Heart left ventricle (tissue), 13 donors: Measurements from ENCODE around the gene OLFML3.

Experiments used
- CTCF ChIP-seq, 12 donors: fragments of 200-600 bp; sonication (generic) in 4 of 12; IDR thresholded peaks; one replicate each; pipeline versions ENCODE4 v1.5.0 to v1.8.0; 2018 to 2022; ENCODE audit warnings: antibody characterized with exemption in 12 of 12, mild to moderate bottlenecking in 5 of 12
- POLR2A ChIP-seq, 2 donors: fragments of 450-650 bp; IDR thresholded peaks; one replicate each; pipeline ENCODE4 v1.6.1; 2017; ENCODE audit warnings: antibody characterized with exemption in 2 of 2, mild to moderate bottlenecking in 2 of 2, moderate library complexity in 2 of 2
- donor health status: ischemic (EF 13 %, LVEDD 7.1; RV severe dilation, severe dysfunction).
- donor health status: DM: no; HTN: yes; CAD: no.
- donor health status: DM: no; HTN: no; CAD: no.
- donor health status: ischemic (EF 25% LVEDD 6.9; RV normal size, moderate dysfunction).
- donor health status: ischemic (EF 25% LVEDD 5.7; RV mildly dilated, moderate dysfunction).
- donor health status: ischemic (EF 35%, LVEDD 5.7; RV mildly dilated, moderate dysfunction).
- donor health status: nonischemic (EF 11% LVEDD 7.7; RV severe dilation, severe dysfunction).
- donor health status: DM: yes; HTN: yes; CAD: no.
- donor health status: PGD.
- donor health status: ischemic (EF 29% LVEDD 5.4; RV normal size, mild dysfunction).
- donor health status: nonischemic (EF 23%, LVEDD 6.1; RV moderate dilation, normal function).

DNA sequence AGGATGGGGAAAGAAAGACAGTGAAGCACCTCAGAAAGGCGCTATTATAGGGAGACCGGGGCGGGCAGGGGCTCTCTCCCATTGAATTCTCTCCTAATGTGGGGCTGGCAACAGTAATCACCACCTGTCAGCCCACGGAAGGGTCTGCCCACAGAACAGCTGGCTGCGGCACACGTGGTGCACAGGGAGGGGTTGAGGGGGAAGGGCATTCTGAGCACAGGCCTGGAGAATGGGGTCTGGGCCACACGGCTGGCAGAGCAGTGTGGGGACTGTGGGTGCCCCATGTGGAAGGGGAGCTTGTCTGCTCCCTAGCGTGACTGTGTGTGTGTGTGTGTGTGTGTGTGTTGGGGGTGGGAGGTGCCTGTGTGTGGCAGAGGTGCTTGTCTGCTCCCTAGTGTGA, 4.1 kb downstream of the OLFML3 start:
- TF ChIP-seq CTCF (IDR thresholded peaks at IDR 0.05) (no peak), POLR2A (IDR thresholded peaks at IDR 0.05) (no peak)
